DOHH2 (cell line): ENCODE data around the gene SEPTIN5.

Experiments used
- H3F3A ChIP-seq: fragments of 200-600 bp; sonication (generic), shearing (Covaris generic); 2 replicates; pipeline ENCODE4 v1.6.0; 2016; ENCODE audit warnings: antibody characterized with exemption, mild to moderate bottlenecking; ENCODE audit not compliant: control insufficient read depth, insufficient read depth
- H3K27ac ChIP-seq: fragments of 200-600 bp; sonication (generic); 2 replicates; pipeline ENCODE4 v1.5.1; 2014; ENCODE audit warnings: low read depth, mild to moderate bottlenecking, low read length, moderate library complexity
- H3K27me3 ChIP-seq: fragments of 200-600 bp; sonication (generic); 2 replicates; pipeline ENCODE4 v1.6.1; 2014; ENCODE audit warnings: mild to moderate bottlenecking, low read length, mixed read lengths; ENCODE audit not compliant: control insufficient read depth
- H3K36me3 ChIP-seq: fragments of 200-600 bp; sonication (generic); 2 replicates; pipeline ENCODE4 v1.6.1; 2014; ENCODE audit warnings: mild to moderate bottlenecking, low read length, moderate library complexity, mixed read lengths; ENCODE audit not compliant: control insufficient read depth
- H3K4me1 ChIP-seq: fragments of 200-600 bp; sonication (generic); 2 replicates; pipeline ENCODE4 v1.6.1; 2014; ENCODE audit warnings: mild to moderate bottlenecking, low read length, mixed read lengths; ENCODE audit not compliant: control insufficient read depth
- H3K4me2 ChIP-seq: fragments of 200-600 bp; sonication (generic); 2 replicates; pipeline ENCODE4 v1.6.0; 2014; ENCODE audit warnings: mild to moderate bottlenecking, low read length, moderate library complexity
- H3K4me3 ChIP-seq: fragments of 200-600 bp; sonication (generic); 2 replicates; pipeline ENCODE4 v1.5.1; 2014; ENCODE audit warnings: mild to moderate bottlenecking, low read length, mixed read lengths
- H3K79me2 ChIP-seq: fragments of 200-600 bp; sonication (generic); 2 replicates; pipeline ENCODE4 v1.6.1; 2014; ENCODE audit warnings: mild to moderate bottlenecking, low read length, mixed read lengths; ENCODE audit not compliant: control insufficient read depth
- H3K9me2 ChIP-seq: fragments of 200-600 bp; sonication (generic); replicated peaks from 2 replicates; pipeline ENCODE4 v1.6.1; 2014; ENCODE audit warnings: mild to moderate bottlenecking, low read length, mixed read lengths; ENCODE audit not compliant: control insufficient read depth
- H3K9me3 ChIP-seq: fragments of 200-600 bp; sonication (generic); 2 replicates; pipeline ENCODE4 v1.6.1; 2014; ENCODE audit warnings: antibody characterized with exemption, low read length, mixed read lengths; ENCODE audit not compliant: control insufficient read depth, insufficient read depth
- H4K20me1 ChIP-seq: fragments of 200-600 bp; sonication (generic); 2 replicates; pipeline ENCODE4 v1.6.0; 2014; ENCODE audit warnings: low read depth, mild to moderate bottlenecking, antibody characterized with exemption, low read length, moderate library complexity; ENCODE audit not compliant: control insufficient read depth, insufficient read depth
- EZH2phosphoT487 ChIP-seq: fragments of 200-600 bp; sonication (generic); IDR thresholded peaks from 2 replicates; pipeline ENCODE4 v1.6.1; 2017; ENCODE audit warnings: borderline replicate concordance, mild to moderate bottlenecking, antibody characterized with exemption, low read length, moderate library complexity, mixed read lengths
- TF ChIP-seq, protein P1 (sequence below): fragments of 200-600 bp; sonication (generic); IDR thresholded peaks from one replicate; pipeline ENCODE4 v1.5.1; 2014; ENCODE audit warnings: antibody characterized with exemption, mild to moderate bottlenecking, low read depth, low read length; ENCODE audit not compliant: poor library complexity, severe bottlenecking

Gene SEPTIN5

GRCh38 chr22:19742160-19743066 lies 28.1 kb downstream of the SEPTIN5 start:
- Histone ChIP-seq H3K36me3 (no peaks in the 10 kb centered on the region), H3K4me1 (no peaks in the 10 kb centered on the region), H3K9me3 (no peaks in the 10 kb centered on the region), H3K4me3 (no peak overlapping the region), H3F3A (no peaks in the 10 kb centered on the region), H4K20me1 (no peaks in the 10 kb centered on the region; the same call in 1 of the 2 replicates), H3K79me2 (no peaks in the 10 kb centered on the region), H3K4me2 (no peak overlapping the region), H3K27ac (no peak overlapping the region), H3K9me2 (no peaks in the 10 kb centered on the region), H3K27me3 (no peaks in the 10 kb centered on the region)
- no peak for TF ChIP-seq EZH2phosphoT487
- TF ChIP-seq, protein P1, sequence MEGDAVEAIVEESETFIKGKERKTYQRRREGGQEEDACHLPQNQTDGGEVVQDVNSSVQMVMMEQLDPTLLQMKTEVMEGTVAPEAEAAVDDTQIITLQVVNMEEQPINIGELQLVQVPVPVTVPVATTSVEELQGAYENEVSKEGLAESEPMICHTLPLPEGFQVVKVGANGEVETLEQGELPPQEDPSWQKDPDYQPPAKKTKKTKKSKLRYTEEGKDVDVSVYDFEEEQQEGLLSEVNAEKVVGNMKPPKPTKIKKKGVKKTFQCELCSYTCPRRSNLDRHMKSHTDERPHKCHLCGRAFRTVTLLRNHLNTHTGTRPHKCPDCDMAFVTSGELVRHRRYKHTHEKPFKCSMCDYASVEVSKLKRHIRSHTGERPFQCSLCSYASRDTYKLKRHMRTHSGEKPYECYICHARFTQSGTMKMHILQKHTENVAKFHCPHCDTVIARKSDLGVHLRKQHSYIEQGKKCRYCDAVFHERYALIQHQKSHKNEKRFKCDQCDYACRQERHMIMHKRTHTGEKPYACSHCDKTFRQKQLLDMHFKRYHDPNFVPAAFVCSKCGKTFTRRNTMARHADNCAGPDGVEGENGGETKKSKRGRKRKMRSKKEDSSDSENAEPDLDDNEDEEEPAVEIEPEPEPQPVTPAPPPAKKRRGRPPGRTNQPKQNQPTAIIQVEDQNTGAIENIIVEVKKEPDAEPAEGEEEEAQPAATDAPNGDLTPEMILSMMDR, result no peak

DNA sequence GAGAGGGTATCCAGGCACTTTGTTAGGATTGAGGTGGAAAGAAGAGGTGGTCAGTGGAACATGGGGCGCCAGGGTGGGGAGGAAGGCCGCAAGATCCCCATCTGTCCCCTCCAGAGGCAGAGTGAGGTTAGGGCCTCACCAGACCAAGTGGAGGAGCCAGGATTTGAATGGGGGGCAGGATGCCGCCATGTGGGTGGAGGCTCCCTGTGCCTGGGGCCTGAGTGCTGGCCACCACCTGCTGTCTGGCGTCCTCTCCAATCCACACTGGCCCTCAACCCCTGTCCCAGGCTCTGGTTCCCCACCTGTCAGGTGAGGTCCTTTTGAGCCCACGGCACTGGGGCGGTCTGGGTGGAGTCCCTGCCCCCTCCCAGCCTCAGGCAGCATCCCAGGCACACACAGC lies 28.8 kb downstream of the SEPTIN5 start:
- Histone ChIP-seq H3K4me2 (no peak overlapping the region), H3K9me2 (no peaks in the 10 kb centered on the region), H3K4me3 (no peak overlapping the region), H4K20me1 (no peaks in the 10 kb centered on the region; the same call in 1 of the 2 replicates), H3K36me3 (no peaks in the 10 kb centered on the region), H3K79me2 (no peaks in the 10 kb centered on the region), H3K27ac (no peak overlapping the region), H3K4me1 (no peaks in the 10 kb centered on the region), H3F3A (no peaks in the 10 kb centered on the region), H3K27me3 (no peaks in the 10 kb centered on the region), H3K9me3 (no peaks in the 10 kb centered on the region)
- TF ChIP-seq EZH2phosphoT487, result no peak
- TF ChIP-seq, protein P1, result no peak

GRCh38 chr22:19743651-19744050 lies 29.3 kb downstream of the SEPTIN5 start:
- TF ChIP-seq, protein P1, result no peak
- no peak for TF ChIP-seq EZH2phosphoT487
- H3F3A ChIP-seq, result no peaks in the 10 kb centered on the region
- no peak overlapping the region for H3K4me2 ChIP-seq
- no peaks in the 10 kb centered on the region for H3K9me2 ChIP-seq
- no peak overlapping the region for H3K4me3 ChIP-seq
- no peaks in the 10 kb centered on the region for H3K4me1 ChIP-seq
- no peaks in the 10 kb centered on the region for H3K9me3 ChIP-seq
- H3K79me2 ChIP-seq, result no peaks in the 10 kb centered on the region
- H4K20me1 ChIP-seq, result no peaks in the 10 kb centered on the region; the same call in 1 of the 2 replicates
- H3K36me3 ChIP-seq, result no peaks in the 10 kb centered on the region
- no peaks in the 10 kb centered on the region for H3K27me3 ChIP-seq
- H3K27ac ChIP-seq, result no peak overlapping the region
